Measurements from ENCODE around the gene XRN2. TPM values are rescaled to one million over a fixed set of nuclear protein-coding genes. Genes with fewer than 3 reads are reported as not detected.

Gene XRN2, protein sequence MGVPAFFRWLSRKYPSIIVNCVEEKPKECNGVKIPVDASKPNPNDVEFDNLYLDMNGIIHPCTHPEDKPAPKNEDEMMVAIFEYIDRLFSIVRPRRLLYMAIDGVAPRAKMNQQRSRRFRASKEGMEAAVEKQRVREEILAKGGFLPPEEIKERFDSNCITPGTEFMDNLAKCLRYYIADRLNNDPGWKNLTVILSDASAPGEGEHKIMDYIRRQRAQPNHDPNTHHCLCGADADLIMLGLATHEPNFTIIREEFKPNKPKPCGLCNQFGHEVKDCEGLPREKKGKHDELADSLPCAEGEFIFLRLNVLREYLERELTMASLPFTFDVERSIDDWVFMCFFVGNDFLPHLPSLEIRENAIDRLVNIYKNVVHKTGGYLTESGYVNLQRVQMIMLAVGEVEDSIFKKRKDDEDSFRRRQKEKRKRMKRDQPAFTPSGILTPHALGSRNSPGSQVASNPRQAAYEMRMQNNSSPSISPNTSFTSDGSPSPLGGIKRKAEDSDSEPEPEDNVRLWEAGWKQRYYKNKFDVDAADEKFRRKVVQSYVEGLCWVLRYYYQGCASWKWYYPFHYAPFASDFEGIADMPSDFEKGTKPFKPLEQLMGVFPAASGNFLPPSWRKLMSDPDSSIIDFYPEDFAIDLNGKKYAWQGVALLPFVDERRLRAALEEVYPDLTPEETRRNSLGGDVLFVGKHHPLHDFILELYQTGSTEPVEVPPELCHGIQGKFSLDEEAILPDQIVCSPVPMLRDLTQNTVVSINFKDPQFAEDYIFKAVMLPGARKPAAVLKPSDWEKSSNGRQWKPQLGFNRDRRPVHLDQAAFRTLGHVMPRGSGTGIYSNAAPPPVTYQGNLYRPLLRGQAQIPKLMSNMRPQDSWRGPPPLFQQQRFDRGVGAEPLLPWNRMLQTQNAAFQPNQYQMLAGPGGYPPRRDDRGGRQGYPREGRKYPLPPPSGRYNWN
- total RNA-seq (10 to 100 TPM; 51.7 to 71.0 (median 56.5) TPM), polyA plus RNA-seq (10 to 100 TPM; 70.9 to 83.2 TPM), total RNA-seq (146 reads per million, percentile 90 among the genes with 10 or more reads in this experiment)

DNA sequence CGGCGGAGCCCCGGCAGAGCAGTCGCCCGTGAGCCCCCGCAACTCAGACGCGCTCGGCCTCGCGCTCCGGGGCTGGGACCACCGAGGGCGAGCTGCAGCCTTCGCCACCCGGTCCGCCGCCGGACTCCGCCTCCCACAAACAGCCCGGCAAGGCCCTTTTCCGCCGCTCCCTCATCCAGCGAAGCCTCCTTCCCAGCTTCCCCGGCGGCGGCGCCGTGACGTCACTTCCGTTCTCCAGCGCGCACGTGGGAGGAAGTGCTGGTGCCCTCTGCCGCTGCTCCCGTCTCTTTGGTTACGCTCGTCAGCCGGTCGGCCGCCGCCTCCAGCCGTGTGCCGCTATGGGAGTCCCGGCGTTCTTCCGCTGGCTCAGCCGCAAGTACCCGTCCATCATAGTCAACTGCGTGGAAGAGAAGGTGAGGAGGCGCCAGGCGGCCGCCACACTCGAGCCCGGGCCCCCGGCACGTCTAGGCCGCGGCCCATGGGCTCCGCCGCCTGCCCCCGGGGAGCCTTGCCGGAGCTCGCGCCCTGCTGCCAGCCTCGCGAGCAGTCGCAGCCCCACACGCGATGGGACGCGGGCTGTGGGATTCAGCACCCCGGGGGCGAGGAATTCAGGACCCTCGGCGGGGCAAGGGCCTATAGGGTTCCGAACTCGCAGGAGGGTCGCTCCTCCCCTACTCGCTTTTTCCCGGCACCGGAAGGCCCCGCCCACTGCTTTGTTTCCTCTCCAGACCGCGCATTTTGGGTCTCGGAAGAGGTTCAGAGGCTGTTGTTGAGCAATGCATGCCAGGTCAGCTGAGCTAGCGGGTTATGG is at the start of gene XRN2:
TSS of gene XRN2 (plus strand) at position 271 of the 811 bp plus-strand sequence. CDS start at position 339, 68 bp downstream.
- peak; percentile 88 to 97 (median 92) for DNase-seq
- ChIA-PET POLR2A (interaction anchor here (1.2 to 2.9 kb wide), 7 partner anchors 11 to 590 kb away, joined by 3 to 20 read pairs (median 4); no protein-coding TSS in a partner anchor), CTCF (interaction anchor here (0.7 kb wide), 1 partner anchor 62 kb away, joined by 5 read pairs; no protein-coding TSS in a partner anchor)
- Mint-ChIP-seq H3K27me3 (no peaks in the 10 kb centered on the region), H3K36me3 (peaks cover 0 to 23% (median 11%) of the 10 kb centered on the region in 5 donors), H3K4me1 (peaks cover 22 to 39% (median 29%) of the 10 kb centered on the region in 7 donors), H3K4me3 (peak within 1 kb of the TSS; percentile 96 to 99 (median 97)), H3K9me3 (peaks cover 0 to 5% (median 0%) of the 10 kb centered on the region in 11 donors), H3K27ac (peak within 1 kb of the TSS; percentile 93 to 100 (median 99))
- peak within 1 kb of the TSS; percentile 95 for H3K27ac ChIP-seq (ENCODE audit: low read depth, low read length)
- H3K27me3 ChIP-seq (ENCODE audit: control insufficient read depth in 2 of 2, insufficient read depth in 2 of 2, low read length in 2 of 2) = no peaks in the 10 kb centered on the region
- H3K4me1 ChIP-seq (ENCODE audit: control insufficient read depth in 2 of 2, insufficient read depth in 2 of 2, low read length in 2 of 2) = peaks cover 9 to 19% of the 10 kb centered on the region in 2 donors
- peaks cover 0 to 5% (median 0%) of the 10 kb centered on the region in 3 experiments for H3K36me3 ChIP-seq (ENCODE audit: control insufficient read depth in 2 of 3, insufficient read depth in 3 of 3, low read length in 3 of 3)
- intact Hi-C loops (cut with micrococcal nuclease) = loop anchor here (1.0 to 5.0 kb wide), 17 partner anchors 8 to 592 kb away; partner anchors contain the start of genes KIZ (in 1 of the 2), NKX2-4 (in 1 of the 2) and RALGAPA2 (in 1 of the 2)
- no peaks in the 10 kb centered on the region for H3K9me3 ChIP-seq (ENCODE audit: control insufficient read depth in 2 of 3, low read length in 3 of 3)
- peak within 1 kb of the TSS; percentile 84 for H3K4me3 ChIP-seq (ENCODE audit: low read length)
- ATAC-seq = peak; percentile 91

DNA sequence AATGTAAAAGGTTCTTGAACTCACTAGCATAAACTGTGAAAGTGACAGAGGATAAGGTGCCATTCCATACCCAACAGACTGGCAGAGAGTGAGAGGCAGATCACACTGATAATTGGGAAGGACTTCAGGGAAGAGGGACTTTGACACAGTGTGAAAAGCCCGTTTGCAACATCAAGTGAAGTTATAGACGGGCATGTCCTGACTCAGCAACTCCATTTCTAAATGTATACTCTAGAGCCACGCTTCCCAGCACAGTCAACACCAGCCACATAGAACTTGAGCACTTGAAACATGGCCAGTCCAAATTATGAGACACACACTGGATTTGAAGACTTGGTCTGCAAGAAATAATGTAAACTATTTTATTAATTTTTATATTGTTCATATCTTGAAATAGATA is 45.9 kb upstream of the XRN2 start:
- Mint-ChIP-seq H3K27me3 (peaks cover 0 to 9% (median 4%) of the 10 kb centered on the region in 5 donors), H3K36me3 (no peaks in the 10 kb centered on the region), H3K27ac (no peak overlapping the region), H3K4me1 (no peaks in the 10 kb centered on the region), H3K4me3 (no peak overlapping the region), H3K9me3 (no peaks in the 10 kb centered on the region)
- no peak overlapping the region for H3K4me3 ChIP-seq (ENCODE audit: low read length)
- intact Hi-C loops (cut with micrococcal nuclease) = no loop called here
- no peaks in the 10 kb centered on the region for H3K4me1 ChIP-seq (ENCODE audit: control insufficient read depth in 2 of 2, insufficient read depth in 2 of 2, low read length in 2 of 2)
- no peaks in the 10 kb centered on the region for H3K9me3 ChIP-seq (ENCODE audit: control insufficient read depth in 2 of 3, low read length in 3 of 3)
- H3K36me3 ChIP-seq (ENCODE audit: control insufficient read depth in 2 of 3, insufficient read depth in 3 of 3, low read length in 3 of 3) = no peaks in the 10 kb centered on the region
- ATAC-seq = no peak
- DNase-seq = no peak
- no peaks in the 10 kb centered on the region for H3K27me3 ChIP-seq (ENCODE audit: control insufficient read depth in 2 of 2, insufficient read depth in 2 of 2, low read length in 2 of 2)
- ChIA-PET POLR2A (no interaction called here), CTCF (no interaction called here)
- H3K27ac ChIP-seq (ENCODE audit: low read depth, low read length) = no peak overlapping the region

DNA sequence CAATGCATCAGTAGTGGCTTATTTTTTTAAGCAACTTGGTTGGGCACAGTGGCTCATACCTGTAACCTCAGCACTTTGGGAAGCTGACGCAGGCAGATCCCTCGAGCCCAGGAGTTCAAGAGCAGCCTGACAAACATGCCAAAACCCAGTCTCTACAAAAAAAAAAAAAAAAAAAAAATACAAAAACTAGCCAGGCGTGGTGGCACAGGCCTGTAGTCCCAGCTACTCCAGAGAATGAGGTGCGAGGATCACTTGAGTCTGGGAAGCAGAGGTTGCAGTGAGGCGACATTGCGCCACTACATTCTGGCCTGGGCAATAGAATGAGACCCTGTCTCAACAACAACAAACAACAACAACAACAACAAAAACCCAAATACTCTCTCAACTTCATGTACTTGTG is 44.7 kb upstream of the XRN2 start:
- CTCF ChIA-PET = no interaction called here
- Mint-ChIP-seq H3K4me1 (peaks cover 0 to 2% (median 0%) of the 10 kb centered on the region in 7 donors), H3K4me3 (no peak overlapping the region), H3K27ac (no peak overlapping the region), H3K36me3 (no peaks in the 10 kb centered on the region), H3K9me3 (no peaks in the 10 kb centered on the region), H3K27me3 (peaks cover 4 to 19% (median 9%) of the 10 kb centered on the region in 5 donors)
- ATAC-seq (no peak), DNase-seq (no peak)
- intact Hi-C loops (cut with micrococcal nuclease) = no loop called here
- H3K4me3 ChIP-seq (ENCODE audit: low read length) = no peak overlapping the region
- H3K36me3 ChIP-seq (ENCODE audit: control insufficient read depth in 2 of 3, insufficient read depth in 3 of 3, low read length in 3 of 3) = no peaks in the 10 kb centered on the region
- no peaks in the 10 kb centered on the region for H3K9me3 ChIP-seq (ENCODE audit: control insufficient read depth in 2 of 3, low read length in 3 of 3)
- no peaks in the 10 kb centered on the region for H3K27me3 ChIP-seq (ENCODE audit: control insufficient read depth in 2 of 2, insufficient read depth in 2 of 2, low read length in 2 of 2)
- no peaks in the 10 kb centered on the region for H3K4me1 ChIP-seq (ENCODE audit: control insufficient read depth in 2 of 2, insufficient read depth in 2 of 2, low read length in 2 of 2)
- no peak overlapping the region for H3K27ac ChIP-seq (ENCODE audit: low read depth, low read length)
- POLR2A ChIA-PET = no interaction called here

DNA sequence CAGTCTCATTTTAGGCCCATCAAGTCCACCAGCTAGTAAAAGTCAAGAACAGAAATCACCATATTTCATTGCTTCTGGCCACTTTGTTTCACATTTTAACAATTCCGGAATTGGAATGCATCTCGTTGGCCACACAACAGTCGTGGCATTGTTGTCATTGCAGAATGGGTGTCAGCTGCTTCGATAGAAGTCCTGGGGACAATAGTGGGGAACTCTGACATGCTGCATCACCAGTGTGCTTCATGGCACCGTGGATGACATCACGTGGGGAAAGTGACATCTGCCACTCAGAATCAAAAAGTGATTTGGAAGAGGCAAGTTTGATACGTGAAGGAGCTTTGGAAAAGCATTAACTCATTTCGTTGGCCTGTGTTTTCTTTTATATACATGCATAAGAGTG is 43.8 kb upstream of the XRN2 start:
- no peaks in the 10 kb centered on the region for H3K27me3 ChIP-seq (ENCODE audit: control insufficient read depth in 2 of 2, insufficient read depth in 2 of 2, low read length in 2 of 2)
- Mint-ChIP-seq H3K4me3 (no peak overlapping the region), H3K4me1 (peaks cover 0 to 2% (median 0%) of the 10 kb centered on the region in 7 donors), H3K36me3 (no peaks in the 10 kb centered on the region), H3K27ac (no peak overlapping the region), H3K27me3 (peaks cover 4 to 22% (median 9%) of the 10 kb centered on the region in 5 donors), H3K9me3 (no peaks in the 10 kb centered on the region)
- ChIA-PET CTCF (no interaction called here), POLR2A (no interaction called here)
- no peak overlapping the region for H3K27ac ChIP-seq (ENCODE audit: low read depth, low read length)
- ATAC-seq (no peak), DNase-seq (no peak)
- no peaks in the 10 kb centered on the region for H3K9me3 ChIP-seq (ENCODE audit: control insufficient read depth in 2 of 3, low read length in 3 of 3)
- no peaks in the 10 kb centered on the region for H3K4me1 ChIP-seq (ENCODE audit: control insufficient read depth in 2 of 2, insufficient read depth in 2 of 2, low read length in 2 of 2)
- H3K4me3 ChIP-seq (ENCODE audit: low read length) = no peak overlapping the region
- no peaks in the 10 kb centered on the region for H3K36me3 ChIP-seq (ENCODE audit: control insufficient read depth in 2 of 3, insufficient read depth in 3 of 3, low read length in 3 of 3)
- intact Hi-C loops (cut with micrococcal nuclease) = no loop called here

DNA sequence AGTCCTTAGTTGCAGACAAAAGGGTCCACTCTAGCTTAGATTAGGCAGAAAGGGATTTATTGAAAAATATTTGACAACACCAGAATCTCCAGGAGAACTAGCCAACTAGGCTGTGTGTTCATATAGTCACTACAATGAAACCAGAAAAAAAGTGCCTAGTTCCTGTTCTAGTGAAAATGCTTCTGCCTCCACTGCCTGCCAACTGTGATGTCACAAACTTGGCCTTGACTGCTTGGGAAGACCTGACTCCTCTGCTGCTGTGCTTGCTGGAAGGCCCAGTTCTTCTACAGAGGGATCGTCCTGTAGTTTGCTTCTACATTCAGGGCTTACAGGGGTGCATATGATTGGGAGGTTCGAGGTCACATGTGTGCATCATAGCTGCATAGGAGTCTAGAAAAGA is 40.3 kb upstream of the XRN2 start:
- no peak overlapping the region for H3K27ac Mint-ChIP-seq
- ChIA-PET POLR2A (no interaction called here), CTCF (no interaction called here)
- no peaks in the 10 kb centered on the region for H3K27me3 ChIP-seq (ENCODE audit: control insufficient read depth in 2 of 2, insufficient read depth in 2 of 2, low read length in 2 of 2)
- peaks cover 2 to 30% (median 9%) of the 10 kb centered on the region in 5 donors for H3K27me3 Mint-ChIP-seq
- H3K4me1 ChIP-seq (ENCODE audit: control insufficient read depth in 2 of 2, insufficient read depth in 2 of 2, low read length in 2 of 2) = no peaks in the 10 kb centered on the region
- ATAC-seq = no peak
- H3K9me3 ChIP-seq (ENCODE audit: control insufficient read depth in 2 of 3, low read length in 3 of 3) = no peaks in the 10 kb centered on the region
- no peaks in the 10 kb centered on the region for H3K36me3 ChIP-seq (ENCODE audit: control insufficient read depth in 2 of 3, insufficient read depth in 3 of 3, low read length in 3 of 3)
- H3K36me3 Mint-ChIP-seq = peaks cover 0 to 3% (median 0%) of the 10 kb centered on the region in 5 donors
- no peak overlapping the region for H3K27ac ChIP-seq (ENCODE audit: low read depth, low read length)
- H3K9me3 Mint-ChIP-seq = peaks cover 0 to 4% (median 0%) of the 10 kb centered on the region in 11 donors
- intact Hi-C loops (cut with micrococcal nuclease) = no loop called here
- H3K4me1 Mint-ChIP-seq = peaks cover 0 to 2% (median 0%) of the 10 kb centered on the region in 7 donors
- no peak overlapping the region for H3K4me3 ChIP-seq (ENCODE audit: low read length)
- H3K4me3 Mint-ChIP-seq = no peak overlapping the region
- no peak for DNase-seq
